SIG-M5 (cell line): ENCODE data around the gene CCR6.
"Not testable (repeated sequence)": the region's sequence is repeated elsewhere in the genome, so short reads cannot be mapped to it uniquely, and the experiment has no call there.

Experiments used
- DNase-seq: peaks from one replicate; lab custom pipeline; 2025; lab: John Stamatoyannopoulos, UW

The CCR6 gene

DNA sequence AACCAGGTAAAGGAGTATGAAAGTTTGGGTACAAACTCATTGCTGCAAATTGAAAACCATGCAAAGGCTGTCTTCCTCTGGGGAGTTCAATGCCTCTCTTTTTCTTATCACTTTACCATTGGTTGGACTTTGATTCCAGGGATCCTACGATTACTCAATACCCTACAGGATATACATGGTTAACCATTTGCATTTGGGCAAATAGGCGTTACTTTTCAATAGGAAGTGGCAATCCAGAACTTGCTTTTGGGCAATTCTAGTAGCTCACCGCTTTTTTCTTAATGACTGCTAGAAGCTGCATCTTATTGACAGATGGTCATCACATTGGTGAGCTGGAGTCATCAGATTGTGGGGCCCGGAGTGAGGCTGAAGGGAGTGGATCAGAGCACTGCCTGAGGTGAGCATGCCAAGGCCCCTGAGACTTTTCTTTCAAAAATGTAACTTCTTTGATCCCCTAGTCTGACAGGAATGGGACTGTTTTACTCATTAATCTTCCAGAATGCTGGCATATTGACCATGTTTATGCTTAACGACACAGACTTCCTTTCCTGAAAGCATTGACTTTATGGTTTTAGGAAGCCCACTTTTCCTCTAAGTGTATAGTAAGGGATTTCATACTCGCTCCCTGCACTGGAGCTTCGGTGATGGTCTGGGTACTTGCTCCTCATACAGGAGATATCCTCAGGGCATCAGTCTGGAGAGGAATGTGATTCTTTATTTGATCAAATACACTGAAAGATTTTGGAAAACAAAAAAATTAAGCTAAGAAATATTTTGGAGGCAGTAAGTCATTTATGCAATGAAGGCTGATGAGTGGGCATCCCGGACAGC lies at the start of gene CCR6:
Gene CCR6, plus strand, starts transcription at position 270 of the 831 bp plus-strand sequence. CDS start 13,039 bp downstream, outside the sequence.
- DNase-seq = no peak

- no peak for DNase-seq
Observed at GRCh38 chr6:167073679-167074274, 49.1 kb upstream of the CCR6 start.

- no peak for DNase-seq
Observed at GRCh38 chr6:167077241-167077932, 45.5 kb upstream of the CCR6 start.

- no peak for DNase-seq
Observed at GRCh38 chr6:167078745-167079144, 44.2 kb upstream of the CCR6 start.

GRCh38 chr6:167079853-167080297 lies 43.0 kb upstream of the CCR6 start:
- DNase-seq = peak; percentile 26

- DNase-seq = no peak
Observed at GRCh38 chr6:167087857-167088354, 35.0 kb upstream of the CCR6 start.

- not testable (repeated sequence) for DNase-seq
Observed at GRCh38 chr6:167088741-167089140, 34.2 kb upstream of the CCR6 start.

- DNase-seq = no peak
Observed at GRCh38 chr6:167089243-167090142, 33.4 kb upstream of the CCR6 start.

DNA sequence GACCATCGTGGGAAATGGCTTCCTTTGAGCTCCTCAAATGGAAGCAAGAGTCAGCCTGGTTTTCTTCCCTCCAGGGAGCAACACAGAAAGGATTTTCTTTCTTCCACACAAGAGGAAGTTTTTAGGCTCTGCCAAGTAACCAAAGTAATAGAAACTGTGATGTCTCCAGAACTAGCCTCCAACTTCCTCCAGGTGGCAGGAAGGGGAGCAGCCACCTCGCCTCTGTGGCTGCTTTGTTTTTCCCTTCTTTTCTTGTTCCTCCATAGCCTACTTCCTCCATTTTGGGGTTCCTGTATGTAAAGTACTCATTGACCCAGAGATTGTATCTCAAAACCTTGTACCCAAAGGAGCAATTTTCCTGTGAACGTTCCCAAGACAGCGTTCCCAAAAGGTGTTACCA lies 32.7 kb upstream of the CCR6 start:
- DNase-seq = peak; percentile 36

- DNase-seq = peak; percentile 53
Observed at GRCh38 chr6:167091026-167091804, 31.7 kb upstream of the CCR6 start.

- no peak for DNase-seq
Observed at GRCh38 chr6:167091805-167092107, 31.1 kb upstream of the CCR6 start.

DNA sequence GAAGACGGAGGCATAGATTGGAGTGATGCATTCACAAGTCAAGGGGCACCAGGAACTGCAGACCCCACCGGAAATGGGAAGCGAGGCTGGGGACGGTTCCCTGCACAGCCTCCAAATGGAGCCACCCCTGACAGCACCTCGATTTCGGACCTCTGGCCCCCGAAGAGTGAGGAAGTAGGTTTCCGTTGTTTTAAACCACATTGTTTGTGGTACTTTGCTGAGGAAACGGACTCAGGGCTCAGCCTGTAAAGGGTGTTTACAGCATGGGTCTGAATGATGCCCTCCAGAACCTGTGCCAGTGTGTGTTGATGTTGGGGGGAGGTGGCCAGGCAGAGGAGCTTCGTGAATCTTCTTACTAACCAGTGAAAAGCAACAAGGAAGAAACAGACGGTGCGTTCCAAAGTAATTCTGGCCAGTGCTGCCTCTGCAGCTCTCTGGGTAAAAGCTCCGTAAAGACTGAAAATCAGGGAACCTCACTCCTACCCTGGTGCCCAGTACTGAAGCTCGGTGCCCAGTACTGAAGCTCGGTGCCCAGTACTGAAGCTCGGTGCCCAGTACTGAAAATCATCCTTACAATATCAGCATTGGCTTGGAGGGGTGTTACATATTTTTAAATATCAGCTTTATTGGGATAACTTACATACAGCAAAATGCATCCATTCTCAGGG lies 30.1 kb upstream of the CCR6 start:
- DNase-seq = no peak

DNA sequence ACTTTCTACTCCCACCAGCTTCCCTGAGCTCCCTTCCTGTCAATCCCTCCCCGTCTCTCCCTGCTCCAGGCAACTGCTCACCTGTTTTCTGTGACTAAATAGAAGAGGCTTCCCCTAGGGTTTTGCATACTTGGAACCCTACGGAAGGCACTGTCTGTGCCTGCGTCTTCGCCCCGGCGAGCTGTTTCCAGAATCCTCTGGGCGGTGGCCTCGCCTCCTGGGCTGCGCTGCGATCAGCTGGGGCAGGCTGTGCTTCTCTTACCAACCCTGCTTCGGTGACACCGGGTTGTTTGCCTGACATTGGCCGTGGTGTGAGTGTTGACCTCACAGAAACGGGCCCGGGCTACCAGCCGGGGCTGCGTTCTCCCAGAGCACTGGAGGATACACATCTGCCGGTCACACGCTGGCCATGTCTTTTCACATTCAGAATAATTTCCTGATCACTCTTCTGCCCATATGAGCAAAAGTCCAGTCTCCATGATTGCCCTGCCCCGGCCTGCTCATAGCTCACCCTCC lies 29.4 kb upstream of the CCR6 start:
- DNase-seq = no peak

DNA sequence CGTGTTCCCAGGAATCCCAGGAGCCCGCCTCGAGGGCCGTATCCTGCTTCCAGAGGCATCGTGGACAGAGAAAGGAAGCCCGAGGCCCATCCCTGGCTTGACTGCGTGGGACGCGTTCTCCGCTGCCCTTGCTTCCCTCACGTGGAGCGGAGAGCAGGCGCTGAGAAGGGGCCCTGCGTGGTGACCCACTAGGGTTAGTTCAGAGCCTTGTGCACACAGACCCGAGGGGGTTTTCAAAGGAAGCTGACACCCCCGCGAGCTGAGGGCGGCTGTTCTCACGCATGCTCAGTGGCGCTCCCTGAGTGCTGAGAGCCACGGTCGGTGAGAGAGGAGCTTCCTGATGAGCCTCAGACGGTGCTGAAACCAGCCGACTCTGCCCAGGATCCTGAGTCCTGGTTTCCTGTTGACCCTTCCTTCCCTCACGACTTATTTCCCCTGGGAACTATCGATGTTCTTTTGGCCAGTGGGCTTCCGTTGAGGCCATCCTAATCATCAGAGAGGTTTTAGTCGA lies 28.9 kb upstream of the CCR6 start:
- DNase-seq = no peak

GRCh38 chr6:167094436-167094819 lies 28.5 kb upstream of the CCR6 start:
- no peak for DNase-seq

DNA sequence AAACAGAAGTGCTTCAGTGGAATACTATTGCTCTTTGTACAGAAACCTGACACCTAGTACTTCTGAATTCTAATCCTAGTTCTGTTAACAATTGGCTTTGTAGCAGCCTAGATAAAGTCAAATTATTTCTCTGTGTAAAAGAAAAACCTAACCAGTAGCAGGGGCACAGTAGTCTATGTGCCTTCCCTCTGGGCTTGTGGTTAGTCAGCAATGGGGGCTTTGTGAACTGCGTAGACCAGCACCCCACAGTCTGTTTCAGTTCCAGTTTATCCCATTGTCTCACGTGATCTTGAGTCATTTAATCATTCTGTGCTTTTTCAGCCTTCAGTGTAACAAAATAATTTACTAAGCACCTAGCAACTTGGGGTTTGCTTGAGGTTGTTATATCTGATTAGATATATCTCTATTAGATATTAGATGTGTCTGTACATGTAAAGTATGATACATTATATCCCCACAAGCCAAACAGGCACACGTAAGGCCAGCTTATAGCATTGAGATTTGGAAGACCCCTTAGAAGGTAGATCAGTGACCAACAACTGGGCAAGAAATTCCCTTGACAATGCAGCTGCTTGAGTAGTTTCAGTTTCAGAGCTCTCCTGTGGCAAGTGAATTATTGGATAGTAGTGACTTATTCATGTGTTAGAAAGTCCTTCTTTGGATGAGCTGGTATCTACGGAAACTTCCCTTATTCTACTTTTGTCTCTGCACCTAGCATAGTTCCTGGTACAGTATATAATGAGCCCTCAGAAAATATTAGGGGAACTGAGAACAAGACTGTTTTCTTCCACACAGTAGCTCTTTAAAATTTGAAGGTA lies 27.9 kb upstream of the CCR6 start:
- DNase-seq = peak; percentile 40

- no peak for DNase-seq
Observed at GRCh38 chr6:167095888-167096287, 27.0 kb upstream of the CCR6 start.

- no peak for DNase-seq
Observed at GRCh38 chr6:167096991-167097390, 25.9 kb upstream of the CCR6 start.

DNA sequence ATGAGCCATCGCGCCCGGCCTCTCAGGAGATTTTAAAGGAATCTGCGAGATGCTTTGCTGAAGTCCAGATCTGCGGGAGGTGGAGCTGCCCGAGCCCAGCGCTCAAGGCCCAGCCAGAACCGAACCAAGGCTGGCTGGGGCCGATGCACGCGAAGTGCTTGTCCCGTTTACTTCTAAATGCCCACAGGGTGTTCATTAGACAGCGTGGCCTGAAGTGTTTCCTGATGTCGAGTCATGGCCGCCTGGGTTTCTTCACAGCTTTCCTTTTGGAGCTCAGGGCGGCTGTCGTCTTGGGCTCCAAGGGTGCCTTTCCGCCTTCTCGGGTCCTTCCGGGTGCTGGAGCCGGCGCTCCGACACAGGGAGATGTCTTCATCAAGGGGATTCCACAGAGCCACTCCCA lies 25.1 kb upstream of the CCR6 start:
- no peak for DNase-seq
